HG02852 (cell line): ENCODE measurements around the gene ZKSCAN1.
"Not testable (repeated sequence)": the region's sequence is repeated elsewhere in the genome, so short reads cannot be mapped to it uniquely, and the experiment has no call there.

Source experiments
- ATAC-seq: cut with Tn5 transposase; IDR thresholded peaks from one replicate; pipeline ENCODE4 v1.9.1; 2021; ENCODE audit warnings: mild to moderate bottlenecking, moderate library complexity; ENCODE audit not compliant: unreplicated experiment

The ZKSCAN1 gene

DNA sequence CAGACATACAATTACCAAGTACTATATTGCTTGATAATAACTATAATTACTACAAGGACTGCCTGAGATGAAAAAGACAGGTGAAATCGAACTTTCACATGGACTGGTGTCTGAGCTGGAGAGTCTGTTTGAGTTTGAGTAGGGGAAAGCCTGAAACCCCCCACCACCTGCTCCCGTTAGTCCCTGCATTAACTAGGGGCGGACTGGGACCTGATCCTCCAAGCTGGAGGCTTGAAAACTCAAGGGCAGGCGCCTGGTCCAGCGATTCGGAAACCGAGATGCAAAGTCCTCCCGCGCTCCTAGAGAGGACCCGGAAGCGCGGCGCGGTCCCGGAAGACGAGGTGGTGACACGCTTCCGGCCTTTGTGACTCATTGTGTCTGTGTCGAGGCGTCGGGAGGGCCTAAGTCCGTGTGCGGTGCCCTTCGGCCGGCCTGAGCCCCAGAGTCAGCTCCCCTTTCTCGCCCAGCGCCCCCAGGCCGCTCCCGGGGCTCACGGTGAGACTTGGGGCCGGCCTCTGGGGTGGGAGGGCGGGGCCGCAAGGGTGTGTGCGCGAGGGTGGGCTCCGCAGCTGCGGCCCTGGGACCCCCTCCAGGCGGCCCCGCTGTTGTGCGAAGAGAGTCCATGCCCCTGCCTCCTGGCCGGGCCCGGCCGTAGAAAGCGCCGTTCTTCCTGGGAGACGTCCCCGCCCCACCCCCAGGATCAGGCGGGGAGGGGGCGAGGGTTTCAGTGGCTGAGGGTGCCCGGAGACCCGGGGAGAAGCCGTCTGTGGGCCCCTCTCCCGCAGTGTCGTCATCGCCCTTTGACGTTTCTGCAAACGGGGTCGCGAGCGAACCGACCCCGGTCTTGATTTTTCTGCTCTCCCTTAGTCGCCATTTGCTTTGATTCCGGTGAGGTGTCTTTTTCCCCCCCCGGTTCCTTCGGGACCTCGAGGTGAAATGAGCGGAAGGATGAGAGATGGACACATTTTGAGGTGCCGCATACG lies at the start of gene ZKSCAN1:
TSS of gene ZKSCAN1 (plus strand) at position 365 of the 983 bp plus-strand sequence. CDS start 7,911 bp downstream, outside the sequence.
- peak; percentile 96 for ATAC-seq

DNA sequence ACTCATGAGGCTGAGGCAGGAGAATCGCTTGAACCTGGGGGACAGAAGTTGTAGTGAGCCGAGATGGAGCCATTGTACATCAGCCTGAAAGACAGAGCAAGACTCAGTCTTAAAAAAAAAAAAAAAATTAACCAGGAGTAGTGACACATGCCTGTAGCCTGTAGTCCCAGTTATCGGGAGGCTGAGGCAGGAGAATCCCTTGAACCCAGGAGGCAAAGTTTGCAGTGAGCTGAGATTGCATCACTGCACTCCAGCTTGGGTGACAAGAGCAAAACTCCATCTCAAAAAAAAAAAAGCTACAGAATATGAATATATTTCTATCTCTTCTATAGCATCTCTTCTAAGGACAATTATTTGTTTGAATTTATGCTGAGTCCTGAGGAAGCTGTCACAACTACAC lies 46.1 kb upstream of the ZKSCAN1 start:
- ATAC-seq: no peak

- ATAC-seq: not testable (repeated sequence)
Observed at GRCh38 chr7:99969813-99970212, 45.6 kb upstream of the ZKSCAN1 start.

- no peak for ATAC-seq
Observed at GRCh38 chr7:99971242-99971641, 44.2 kb upstream of the ZKSCAN1 start.

GRCh38 chr7:99973817-99974216 lies 41.6 kb upstream of the ZKSCAN1 start:
- not testable (repeated sequence) for ATAC-seq

DNA sequence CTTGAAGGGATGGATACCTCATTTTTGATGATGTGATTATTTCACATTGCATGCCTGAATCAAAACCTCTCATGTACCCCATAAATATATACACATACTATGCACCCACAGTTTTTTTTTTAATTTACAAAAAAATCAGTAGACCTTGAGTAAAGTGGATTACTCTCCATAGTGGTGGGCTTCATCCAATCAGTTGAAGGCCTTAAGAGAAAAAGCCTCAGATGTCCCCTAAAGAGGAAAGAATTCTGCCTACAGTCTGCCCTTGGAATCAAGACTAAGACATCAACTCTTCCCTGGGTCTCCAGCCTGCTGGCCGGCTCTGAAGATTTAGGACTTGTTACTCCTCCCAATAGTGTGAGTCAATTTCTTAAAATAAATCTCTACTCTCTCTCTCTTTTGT lies 40.7 kb upstream of the ZKSCAN1 start:
- ATAC-seq: no peak

GRCh38 chr7:99975782-99976521 lies 39.4 kb upstream of the ZKSCAN1 start, which contains the start of gene AZGP1:
AZGP1 (minus strand) TSS chr7:99976031; CDS start chr7:99976020, 11 bp downstream.
- no peak for ATAC-seq

GRCh38 chr7:99976626-99977025 lies 38.8 kb upstream of the ZKSCAN1 start:
- no peak for ATAC-seq

DNA sequence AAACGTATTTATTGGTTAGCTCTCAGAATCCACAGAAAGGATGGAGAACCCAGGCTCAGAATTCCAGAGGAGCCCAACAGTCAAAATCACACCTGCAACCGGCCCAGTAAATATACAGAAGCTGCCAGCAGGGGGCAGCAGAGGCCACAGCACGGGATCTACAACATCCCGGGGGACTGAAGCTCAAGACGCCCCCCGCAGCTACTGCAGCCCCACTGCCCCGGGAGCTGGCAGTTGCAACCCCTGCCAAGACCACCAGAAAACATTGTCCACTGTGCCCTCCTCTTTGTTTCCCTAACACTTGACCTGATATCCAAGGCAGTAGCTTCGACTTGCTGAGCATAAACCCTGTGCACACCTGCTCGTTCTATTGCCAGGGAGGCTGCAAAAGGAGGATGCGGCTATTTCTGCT lies 35.6 kb upstream of the ZKSCAN1 start:
- ATAC-seq: not testable (repeated sequence)

DNA sequence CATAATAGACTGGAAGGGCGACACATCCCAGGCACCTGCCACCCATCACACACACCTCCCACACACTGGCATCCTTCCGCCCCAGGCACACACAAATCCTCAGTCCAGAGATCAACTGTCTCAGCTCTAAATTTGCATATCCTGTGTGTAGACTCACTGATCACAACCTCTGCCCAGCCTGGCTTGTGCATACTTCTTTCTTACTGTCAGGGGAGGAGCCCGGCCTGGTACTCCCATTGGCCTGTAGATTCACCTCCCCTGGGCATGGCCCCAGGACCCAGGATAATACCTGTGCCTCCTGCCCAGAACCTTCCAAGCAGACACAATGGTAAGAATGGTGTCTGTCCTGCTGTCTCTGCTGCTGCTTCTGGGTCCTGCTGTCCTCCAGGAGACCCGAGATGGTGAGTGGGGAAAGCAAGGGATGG lies 34.9 kb upstream of the ZKSCAN1 start:
- not testable (repeated sequence) for ATAC-seq

- ATAC-seq: not testable (repeated sequence)
Observed at GRCh38 chr7:99981066-99981465, 34.3 kb upstream of the ZKSCAN1 start.

DNA sequence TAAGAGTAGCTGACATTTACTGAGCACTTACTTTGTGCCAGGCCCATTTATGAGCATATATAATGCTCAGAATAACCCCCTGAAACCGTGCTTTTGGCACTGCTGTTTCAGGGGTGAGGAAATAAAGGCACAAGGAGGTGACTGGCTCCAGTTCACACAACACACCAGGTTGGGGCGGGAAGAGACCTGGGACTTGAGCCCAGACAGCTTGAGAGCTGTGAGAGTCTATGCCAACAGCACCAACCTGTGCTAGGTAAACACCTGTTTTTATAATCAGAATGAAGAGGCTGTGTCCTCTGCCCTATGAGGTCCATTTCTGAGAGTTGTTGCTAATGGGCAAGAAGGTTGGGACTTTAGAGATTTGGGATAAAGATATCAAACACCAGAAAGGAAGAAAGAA lies 30.8 kb upstream of the ZKSCAN1 start:
- ATAC-seq: no peak

DNA sequence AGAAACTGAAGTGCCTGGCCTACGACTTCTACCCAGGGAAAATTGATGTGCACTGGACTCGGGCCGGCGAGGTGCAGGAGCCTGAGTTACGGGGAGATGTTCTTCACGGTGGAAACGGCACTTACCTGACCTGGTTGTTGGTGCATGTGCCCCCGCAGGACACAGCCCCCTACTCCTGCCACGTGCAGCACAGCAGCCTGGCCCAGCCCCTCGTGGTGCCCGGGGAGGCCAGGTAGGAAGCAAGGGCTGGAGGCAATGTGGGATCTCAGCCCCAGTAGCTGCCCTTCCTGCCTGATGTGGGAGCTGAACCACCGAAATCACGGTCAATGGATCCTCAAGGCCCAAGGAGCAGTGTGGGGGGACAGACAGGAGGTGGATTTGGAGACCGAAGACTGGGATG lies 28.1 kb upstream of the ZKSCAN1 start:
- not testable (repeated sequence) for ATAC-seq

DNA sequence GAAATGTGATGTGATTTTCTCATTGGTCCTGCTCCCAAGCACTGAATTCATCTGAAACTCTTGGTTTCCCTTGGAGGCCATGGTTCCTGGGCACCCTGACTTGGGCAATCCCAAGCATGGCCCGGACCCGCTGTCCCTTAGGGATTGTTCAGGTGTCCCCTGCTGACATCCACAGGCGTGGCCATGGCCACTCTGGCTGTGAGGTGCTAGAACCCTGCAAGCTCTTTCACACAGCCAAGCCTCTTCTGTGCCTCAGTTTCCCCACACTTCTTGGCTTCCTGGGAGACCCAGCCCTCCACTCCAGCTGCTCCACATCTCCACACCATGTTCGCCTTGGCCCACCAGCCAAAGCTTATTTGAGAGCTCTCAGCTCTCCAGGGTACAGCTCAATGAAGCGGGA lies 27.6 kb upstream of the ZKSCAN1 start:
- no peak for ATAC-seq

DNA sequence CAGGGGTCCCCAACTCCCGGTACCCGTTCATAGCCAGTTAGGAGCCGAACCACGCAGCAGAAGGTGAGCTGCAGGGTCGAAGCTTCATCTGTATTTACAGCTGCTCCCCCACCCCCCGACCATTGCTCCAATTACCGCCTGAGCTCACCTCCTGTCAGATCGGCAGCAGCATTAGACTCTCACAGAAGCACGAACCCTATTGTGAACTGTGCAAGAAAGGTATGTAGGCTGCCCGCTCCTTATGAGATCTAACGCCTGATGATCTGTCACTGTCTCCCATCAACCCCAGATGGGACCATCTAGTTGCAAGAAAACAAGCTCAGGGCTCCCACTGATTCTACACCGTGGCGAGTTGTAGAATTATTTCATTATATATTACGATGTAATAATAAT lies 24.9 kb upstream of the ZKSCAN1 start:
- no peak for ATAC-seq

DNA sequence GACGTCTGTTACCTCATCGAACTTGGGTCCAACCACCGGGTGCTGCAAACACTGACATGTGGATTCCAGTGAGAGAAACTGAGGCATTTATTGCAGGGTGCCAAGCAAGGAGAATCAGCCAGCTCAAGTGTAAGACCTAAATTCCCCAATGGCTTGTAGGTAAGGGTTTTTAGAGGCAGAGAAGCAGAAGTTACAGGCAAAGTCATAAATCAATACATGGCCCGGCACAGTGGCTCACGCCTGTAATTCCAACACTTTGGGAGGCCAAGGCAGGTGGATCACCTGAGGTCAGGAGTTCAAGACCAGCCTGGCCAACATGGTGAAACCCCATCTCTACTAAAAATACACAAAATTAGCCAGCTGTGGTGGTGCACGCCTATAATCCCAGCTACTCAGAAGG lies 23.9 kb upstream of the ZKSCAN1 start:
- ATAC-seq: not testable (repeated sequence)

- ATAC-seq: no peak
Observed at GRCh38 chr7:99992330-99993038, 22.9 kb upstream of the ZKSCAN1 start.

- ATAC-seq: no peak
Observed at GRCh38 chr7:99994819-99995218, 20.6 kb upstream of the ZKSCAN1 start.

DNA sequence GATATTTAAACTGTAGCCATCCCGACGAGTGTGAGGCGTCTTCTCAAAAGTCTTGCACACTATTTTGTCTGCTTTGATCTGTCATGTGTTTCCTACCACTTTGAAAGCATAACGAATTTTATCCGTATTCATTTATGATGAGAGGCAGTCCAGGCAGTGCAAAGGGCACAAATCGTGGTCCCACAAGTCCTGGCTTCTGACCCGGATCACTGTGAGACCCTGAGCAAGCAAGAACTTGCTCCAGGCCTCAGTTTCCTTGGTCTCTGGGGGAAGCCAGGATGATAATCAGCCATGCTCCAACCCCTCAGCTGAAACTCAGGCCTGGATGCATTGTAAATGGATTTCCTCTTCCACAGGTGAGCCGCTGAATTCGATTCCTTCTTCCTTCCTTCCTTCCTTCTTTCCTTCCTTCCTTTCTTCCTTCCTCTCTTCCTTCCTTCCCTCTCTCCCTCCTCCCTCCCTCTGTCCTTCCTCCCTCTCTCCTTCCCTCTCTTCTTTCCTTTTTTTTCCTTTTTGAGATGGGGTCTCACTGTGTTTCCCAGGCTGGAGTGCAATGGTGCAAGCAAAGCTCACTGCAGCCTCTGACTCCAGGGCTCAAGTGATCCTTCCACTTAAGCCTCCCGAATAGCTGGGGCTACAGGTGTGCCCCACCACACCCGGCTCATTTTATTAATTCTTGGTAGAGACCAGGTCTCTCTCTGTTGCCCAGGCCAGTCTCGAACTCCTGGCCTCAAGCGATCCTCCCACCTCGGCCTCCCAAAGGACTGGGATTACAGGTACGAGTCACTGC lies 18.4 kb upstream of the ZKSCAN1 start:
- ATAC-seq: no peak

DNA sequence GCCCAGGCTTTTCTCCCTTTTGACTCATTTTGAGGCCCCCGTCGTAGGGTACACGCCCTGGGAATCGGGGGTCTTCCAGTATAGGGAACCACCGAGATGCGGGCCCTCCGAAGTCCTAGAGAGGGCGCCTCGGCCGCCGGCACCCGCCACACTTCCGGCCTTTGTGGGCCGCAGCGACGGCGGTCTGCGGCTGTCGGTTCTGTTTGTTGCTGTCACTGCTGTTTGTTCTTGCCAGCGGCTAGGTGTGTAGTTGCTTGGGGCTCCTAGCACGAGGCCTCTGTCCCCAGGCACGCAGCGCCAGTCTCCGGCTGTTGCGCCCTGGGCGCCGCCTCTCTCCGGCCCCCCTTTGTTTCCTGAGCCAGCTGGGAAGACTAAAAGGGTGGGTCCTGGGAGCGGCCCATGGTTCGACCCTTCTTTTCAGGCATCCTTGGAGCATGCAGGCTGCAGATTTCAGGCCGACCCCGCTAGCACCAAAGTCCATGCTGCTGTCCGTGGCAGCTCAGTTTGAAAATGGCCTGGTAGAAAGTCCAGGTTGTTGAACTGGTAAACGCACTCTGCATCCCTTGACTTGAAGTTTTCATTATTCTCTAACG lies 17.8 kb upstream of the ZKSCAN1 start:
- ATAC-seq: peak; percentile 45
